HG03520 (cell line): ENCODE measurements around the gene RASGEF1B.

ENCODE experiments used
- ATAC-seq: cut with Tn5 transposase; IDR thresholded peaks from one replicate; pipeline ENCODE4 v1.9.1; 2021; ENCODE audit warnings: mild to moderate bottlenecking, moderate library complexity; ENCODE audit not compliant: unreplicated experiment

Gene RASGEF1B

DNA sequence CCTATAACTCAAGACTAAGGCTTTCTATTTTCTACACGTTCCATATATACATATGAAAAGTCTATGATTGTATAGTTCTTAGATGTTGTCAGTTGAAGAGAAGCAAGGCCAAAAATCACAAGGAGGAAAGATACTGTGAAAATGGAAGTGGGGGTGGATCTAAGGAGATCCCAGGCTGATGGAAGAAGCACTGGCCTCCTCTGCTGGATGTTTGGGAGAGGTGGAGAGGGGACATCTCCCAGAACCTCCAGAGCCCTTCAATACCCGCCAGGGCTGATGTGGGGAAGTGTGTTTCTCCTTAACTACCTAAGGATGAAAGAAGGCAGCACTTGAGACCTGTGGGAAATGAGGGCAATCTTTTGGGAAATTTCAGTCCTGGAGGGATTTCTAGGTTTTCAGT lies 67.4 kb downstream of the RASGEF1B start:
- ATAC-seq = no peak

DNA sequence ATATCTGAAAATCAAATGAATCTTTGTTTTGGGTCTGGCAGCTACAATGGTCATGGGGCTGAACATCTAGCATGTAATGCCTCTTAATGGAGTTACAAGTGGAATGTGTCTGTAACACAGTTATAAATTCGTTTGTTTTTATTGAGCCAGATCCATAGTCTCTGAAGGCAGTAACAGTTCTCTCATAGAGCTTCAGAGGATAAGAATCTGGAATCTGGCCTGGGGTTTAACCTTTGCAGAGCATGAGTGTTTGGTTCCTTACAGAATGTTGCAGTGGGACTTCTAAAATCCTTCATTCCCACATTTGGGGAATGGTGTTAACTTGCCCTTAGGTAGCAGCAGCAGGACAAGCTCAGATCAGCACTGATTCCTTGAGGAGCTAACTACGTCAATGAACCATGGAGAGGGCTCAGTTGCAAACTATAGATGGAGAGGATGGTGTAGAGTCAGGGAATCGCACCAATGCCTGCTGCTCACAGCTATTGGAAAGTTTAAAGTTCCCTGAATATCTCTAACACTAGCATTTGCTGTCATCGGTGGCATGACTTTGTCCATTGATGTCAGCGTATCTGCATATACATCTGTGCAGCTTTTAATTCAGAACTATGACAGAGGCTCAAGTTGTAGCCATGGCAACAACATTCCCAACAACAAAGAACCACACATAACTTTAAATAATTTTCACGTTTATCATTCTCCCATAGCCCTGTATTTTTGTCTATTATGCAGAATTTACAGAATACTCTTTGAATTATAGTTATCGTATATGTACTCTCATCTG lies 72.2 kb downstream of the RASGEF1B start:
- ATAC-seq = no peak

DNA sequence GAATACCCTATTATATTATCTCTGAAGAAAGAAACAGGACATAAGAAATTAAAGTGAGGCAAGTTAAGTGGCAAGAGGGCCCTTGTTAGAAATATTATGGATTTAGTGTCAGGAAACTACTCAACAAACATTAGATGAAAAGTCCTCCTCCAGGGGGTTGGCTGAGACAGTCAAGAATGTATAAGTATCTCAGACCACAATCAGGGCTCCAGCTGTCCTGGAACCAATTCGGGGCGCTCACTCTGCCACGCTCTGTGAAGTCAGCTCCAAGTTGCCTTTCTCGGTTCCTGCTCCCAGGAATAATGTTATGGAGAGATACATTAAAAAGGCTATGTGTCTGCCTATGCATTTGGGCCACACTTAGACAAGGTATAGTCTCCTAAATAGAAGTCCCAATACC lies 73.3 kb downstream of the RASGEF1B start:
- ATAC-seq = no peak

DNA sequence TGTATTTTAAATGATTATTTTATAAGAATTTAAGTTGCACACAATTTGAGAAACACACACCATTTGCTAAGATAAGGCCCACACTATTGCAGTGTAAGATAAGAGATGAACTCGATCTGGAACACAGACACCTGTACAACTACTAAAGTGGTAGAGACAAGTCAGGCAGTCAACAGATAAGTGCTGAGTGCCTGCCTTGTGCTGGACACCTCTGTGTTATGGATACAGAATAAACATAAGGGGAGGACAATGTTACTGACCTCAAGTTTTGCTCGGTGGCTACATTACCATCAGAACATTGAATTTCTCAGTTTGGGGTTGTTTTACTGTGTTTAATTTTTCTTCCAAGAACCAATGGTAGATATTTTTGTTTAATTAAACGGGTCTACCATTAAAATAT lies 74.1 kb downstream of the RASGEF1B start:
- ATAC-seq = no peak

DNA sequence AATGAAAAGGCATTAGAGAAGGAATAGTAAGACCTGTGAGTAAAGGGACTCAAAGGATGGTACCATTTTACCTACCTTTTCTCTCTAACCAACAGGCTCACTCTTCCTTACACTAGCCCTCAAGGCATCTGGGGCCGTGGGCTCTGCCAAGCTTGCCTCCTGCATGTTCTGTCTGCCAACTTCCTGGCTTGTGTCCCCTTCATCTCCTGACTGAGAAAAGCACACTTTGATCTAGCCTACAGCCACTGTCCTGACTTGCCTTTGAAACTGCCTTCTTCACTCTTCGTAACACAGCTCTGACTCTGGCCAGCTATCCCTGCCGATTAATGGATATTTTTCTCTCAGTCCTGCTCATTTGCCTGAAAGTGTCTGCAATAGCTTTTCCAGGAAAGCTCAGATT lies 76.5 kb downstream of the RASGEF1B start:
- ATAC-seq = no peak

DNA sequence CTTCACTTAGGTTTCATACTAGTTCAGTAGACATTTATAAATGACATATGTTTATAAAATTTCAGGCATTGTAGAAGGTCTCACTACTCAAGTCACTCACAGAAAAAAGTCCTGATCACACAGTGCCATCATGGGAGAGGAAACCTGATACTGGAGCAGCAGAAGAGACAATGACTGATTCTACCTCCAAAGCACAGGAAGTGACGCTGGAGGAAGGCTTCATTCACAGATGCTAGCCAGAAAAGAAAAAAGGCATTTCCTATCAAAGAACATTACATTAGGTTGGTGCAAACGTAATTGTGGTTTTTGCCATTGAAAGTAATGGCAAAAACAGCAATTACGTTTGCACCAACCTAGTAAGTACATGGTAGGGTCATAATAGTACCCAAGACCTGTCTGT lies 79.5 kb downstream of the RASGEF1B start:
- no peak for ATAC-seq

DNA sequence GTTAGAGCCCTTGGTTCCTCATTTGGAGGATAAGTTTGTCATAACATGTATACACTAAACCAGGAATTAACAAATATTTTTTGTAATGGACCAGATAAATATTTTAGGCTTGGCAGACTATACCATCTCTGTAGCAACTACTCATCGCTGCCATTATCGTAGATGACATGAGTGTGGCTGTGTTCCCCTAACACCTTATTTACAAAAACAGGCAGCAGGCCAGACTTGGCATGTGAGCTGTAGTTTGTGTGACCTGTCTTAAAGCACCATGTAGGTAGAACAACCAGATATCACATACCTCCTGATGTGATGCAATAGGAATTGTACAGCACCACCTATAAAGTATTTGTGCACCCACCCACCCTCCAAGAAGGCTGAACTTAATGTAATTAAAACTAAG lies 82.0 kb downstream of the RASGEF1B start:
- no peak for ATAC-seq

DNA sequence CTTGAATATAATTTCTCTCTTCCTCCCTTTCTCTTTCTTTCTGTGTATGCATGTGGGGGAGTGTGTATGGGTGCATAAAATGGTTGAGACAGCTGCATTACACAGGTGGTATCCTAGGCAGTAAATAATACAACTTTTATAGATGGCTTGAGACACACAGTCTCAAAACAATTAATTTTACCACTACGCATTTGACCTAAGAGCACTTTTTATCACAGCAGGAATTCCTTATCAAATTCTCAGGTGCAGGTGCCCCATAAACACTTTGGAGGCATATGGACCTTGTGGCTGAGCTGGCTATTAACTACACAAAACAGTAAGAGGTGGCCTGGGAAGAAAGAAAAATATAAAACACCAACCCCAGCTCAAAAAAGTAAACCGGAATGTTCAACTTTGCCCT lies 91.3 kb downstream of the RASGEF1B start:
- ATAC-seq = no peak

DNA sequence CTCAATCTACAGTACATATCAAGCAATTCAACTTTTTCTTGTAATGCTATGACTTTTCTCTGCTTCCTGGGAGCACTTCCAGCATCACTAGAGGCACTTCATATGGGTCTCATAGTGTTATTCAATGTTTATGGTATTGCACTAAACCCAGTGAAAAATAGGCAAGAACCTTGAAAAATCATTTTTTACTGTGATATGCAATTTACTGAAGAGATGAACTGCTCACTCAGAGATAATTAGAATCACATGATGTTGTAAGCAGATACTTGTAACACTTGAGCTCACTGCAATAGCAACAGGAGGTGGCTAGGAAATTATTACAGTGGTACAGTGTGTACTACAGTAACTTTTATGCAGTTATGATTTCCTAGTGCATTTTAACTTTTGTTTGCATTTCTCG lies 93.3 kb downstream of the RASGEF1B start:
- no peak for ATAC-seq

DNA sequence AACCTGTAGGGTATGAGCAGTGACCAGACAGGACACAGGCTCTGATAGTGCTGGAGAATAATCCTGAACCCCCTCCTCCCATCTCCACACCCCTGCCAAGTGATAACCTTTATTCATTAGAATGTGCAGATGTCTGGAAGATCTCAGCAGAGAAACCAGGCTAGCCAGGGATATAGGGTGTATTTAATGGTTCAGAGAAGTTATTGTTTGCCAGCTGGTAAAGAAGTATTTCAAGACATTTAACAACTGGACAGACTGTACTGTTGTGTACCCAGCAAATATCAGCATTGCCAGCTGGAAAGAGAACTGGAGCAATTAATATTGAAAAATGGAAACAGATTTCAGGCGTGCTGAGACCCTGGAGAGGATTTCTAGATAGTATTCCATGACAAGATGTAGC lies 94.5 kb downstream of the RASGEF1B start:
- ATAC-seq = no peak

DNA sequence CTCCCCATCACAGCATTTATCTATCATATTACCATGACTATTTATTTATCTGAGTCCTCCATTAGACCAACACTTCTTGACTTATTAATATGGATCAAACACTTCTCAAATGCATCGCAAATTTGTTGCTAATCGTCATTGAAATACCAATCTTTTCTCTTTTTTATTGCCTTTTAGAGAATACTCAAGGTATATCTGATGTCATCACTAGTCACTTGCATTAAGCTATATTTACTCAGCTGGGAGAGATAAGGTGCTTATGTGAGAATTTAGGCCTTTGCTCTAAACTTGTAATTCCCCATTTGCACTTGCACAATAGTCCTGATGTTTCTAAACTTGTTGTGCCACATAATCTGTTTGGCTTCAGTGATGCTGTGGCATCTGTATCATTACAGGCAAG lies 95.0 kb downstream of the RASGEF1B start:
- no peak for ATAC-seq
